ENCODE measurements around the gene PLVAP. TPM values are rescaled to one million over a fixed set of nuclear protein-coding genes. Genes with fewer than 3 reads are reported as not detected.
"Not testable (repeated sequence)": the region's sequence is repeated elsewhere in the genome, so short reads cannot be mapped to it uniquely, and the experiment has no call there.

Gene PLVAP
- total RNA-seq, 1 donor from 2014 or later = 378 TPM

DNA sequence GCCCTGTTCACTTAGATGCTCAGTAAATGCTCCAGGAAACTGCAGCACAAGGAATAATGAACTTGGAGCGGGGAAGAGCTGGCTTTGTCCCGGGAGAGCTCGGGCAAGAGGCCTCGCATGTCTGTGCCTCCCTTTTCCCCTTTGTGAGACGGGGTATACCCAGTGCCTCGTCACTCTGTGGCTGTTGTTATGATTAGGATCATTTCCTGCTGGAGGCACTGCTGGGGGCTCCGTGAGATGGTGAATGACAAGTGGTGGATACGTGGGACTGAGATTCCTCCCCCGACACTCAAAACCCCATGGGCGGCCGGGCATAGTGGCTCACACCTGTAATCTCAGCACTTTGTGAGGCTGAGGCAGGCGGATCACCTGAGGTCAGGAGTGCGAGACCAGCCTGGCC, 1.1 kb upstream of the PLVAP start:
- Histone ChIP-seq H3K27me3 (no peaks in the 10 kb centered on the region), H3K4me3 (no peak overlapping the region), H3K36me3 (no peaks in the 10 kb centered on the region), H3K4me1 (peaks cover 2 to 9% of the 10 kb centered on the region in 2 donors), H3K9me3 (no peaks in the 10 kb centered on the region), H3K27ac (no peak overlapping the region)
- intact Hi-C loops (cut with DNase I) = no loop called here
- no peak for DNase-seq (ENCODE audit: low spot score in 2 of 2)
- TF ChIP-seq, protein P1, sequence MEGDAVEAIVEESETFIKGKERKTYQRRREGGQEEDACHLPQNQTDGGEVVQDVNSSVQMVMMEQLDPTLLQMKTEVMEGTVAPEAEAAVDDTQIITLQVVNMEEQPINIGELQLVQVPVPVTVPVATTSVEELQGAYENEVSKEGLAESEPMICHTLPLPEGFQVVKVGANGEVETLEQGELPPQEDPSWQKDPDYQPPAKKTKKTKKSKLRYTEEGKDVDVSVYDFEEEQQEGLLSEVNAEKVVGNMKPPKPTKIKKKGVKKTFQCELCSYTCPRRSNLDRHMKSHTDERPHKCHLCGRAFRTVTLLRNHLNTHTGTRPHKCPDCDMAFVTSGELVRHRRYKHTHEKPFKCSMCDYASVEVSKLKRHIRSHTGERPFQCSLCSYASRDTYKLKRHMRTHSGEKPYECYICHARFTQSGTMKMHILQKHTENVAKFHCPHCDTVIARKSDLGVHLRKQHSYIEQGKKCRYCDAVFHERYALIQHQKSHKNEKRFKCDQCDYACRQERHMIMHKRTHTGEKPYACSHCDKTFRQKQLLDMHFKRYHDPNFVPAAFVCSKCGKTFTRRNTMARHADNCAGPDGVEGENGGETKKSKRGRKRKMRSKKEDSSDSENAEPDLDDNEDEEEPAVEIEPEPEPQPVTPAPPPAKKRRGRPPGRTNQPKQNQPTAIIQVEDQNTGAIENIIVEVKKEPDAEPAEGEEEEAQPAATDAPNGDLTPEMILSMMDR (IDR thresholded peaks at IDR 0.05) = no peak

GRCh38 chr19:17370026-17370587, 7.0 kb downstream of the PLVAP start:
- H3K27me3 ChIP-seq = no peaks in the 10 kb centered on the region
- intact Hi-C loops (cut with DNase I) = no loop called here
- H3K4me1 ChIP-seq = no peaks in the 10 kb centered on the region
- H3K9me3 ChIP-seq = no peaks in the 10 kb centered on the region
- H3K4me3 ChIP-seq = no peak overlapping the region
- TF ChIP-seq, protein P1 (IDR thresholded peaks at IDR 0.05) = no peak
- H3K27ac ChIP-seq = peak overlapping the region in 1 of 2 donors; percentile 33
- DNase-seq (ENCODE audit: low spot score in 2 of 2) = peak in 1 of 2 donors; percentile 68
- no peaks in the 10 kb centered on the region for H3K36me3 ChIP-seq

- TF ChIP-seq, protein P1 (IDR thresholded peaks at IDR 0.05) = no peak
- intact Hi-C loops (cut with DNase I) = no loop called here
Observed at GRCh38 chr19:17365361-17365760, 11.8 kb downstream of the PLVAP start.

GRCh38 chr19:17363852-17364605, 13.1 kb downstream of the PLVAP start:
- H3K36me3 ChIP-seq; intact Hi-C loops (cut with DNase I); H3K4me1 ChIP-seq; H3K9me3 ChIP-seq; H3K27ac ChIP-seq; DNase-seq (ENCODE audit: low spot score in 2 of 2); H3K4me3 ChIP-seq; H3K27me3 ChIP-seq: not testable (repeated sequence)

More at GRCh38 chr19:17365361-17365760, 11.8 kb downstream of the PLVAP start:
- Histone ChIP-seq H3K4me1 (no peaks in the 10 kb centered on the region), H3K4me3 (no peak overlapping the region), H3K27ac (no peak overlapping the region), H3K27me3 (no peaks in the 10 kb centered on the region), H3K9me3 (no peaks in the 10 kb centered on the region), H3K36me3 (no peaks in the 10 kb centered on the region)
- no peak for DNase-seq (ENCODE audit: low spot score in 2 of 2)

DNA sequence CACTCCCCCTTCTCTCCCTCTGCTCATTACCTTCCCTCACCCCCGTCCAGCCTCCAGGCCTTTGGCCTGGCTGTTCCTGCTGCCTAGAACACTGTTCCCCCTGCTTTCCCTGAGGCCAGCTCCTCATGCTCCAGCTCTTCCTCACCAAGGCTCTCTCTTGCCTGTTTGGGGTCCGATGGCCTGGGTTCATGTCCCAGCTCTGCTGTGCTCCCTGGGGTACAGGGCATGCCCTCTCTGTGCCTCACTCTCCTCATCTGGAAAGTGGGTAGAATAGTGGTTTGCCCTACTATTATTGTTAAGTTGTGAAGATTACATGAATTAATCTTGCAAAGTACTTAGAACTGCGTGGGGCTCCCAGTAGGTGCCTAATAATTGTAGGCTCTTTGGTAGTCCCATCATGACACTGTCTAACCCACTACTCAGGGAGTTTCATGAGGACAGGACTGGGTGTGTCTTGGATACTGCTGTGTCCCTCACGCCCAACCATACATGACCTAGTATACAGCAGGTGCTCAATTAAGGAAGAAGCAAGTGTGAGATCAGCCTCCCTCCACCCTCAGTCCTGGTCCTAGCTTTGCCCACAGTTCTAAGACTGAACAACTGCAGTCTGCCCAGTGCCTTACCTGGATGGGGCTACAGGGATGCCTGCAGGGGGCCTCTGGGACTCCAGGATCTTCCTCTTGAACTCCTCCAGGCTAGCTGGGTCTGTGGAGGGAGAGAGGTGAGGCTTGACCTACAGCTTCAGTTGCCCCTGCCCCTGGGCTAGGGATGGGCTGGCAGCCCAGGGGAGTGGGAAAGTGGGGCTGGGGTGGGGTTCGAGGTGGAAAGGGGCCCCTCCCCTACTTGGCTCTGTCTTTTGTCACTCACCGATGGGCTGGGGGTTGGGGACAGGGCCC, 17.0 kb downstream of the PLVAP start:
- Histone ChIP-seq H3K4me1 (no peaks in the 10 kb centered on the region), H3K27me3 (no peaks in the 10 kb centered on the region), H3K36me3 (no peaks in the 10 kb centered on the region), H3K9me3 (no peaks in the 10 kb centered on the region), H3K27ac (no peak overlapping the region), H3K4me3 (no peak overlapping the region)
- no peak for DNase-seq (ENCODE audit: low spot score in 2 of 2)
- TF ChIP-seq, protein P1 (IDR thresholded peaks at IDR 0.05) = no peak
- intact Hi-C loops (cut with DNase I) = no loop called here

All from ascending aorta (tissue), 2 donors.